Mesenchymal stem cell (in vitro differentiated cells and primary cell): ENCODE data around the gene TLR8.

Experiments
- DNase-seq: peaks from one replicate; pipeline ENCODE4 v3.0.0-alpha.2; 2013
- H2AFZ ChIP-seq: one replicate; pipeline ENCODE4 v1.6.1; 2013; ENCODE audit warnings: low read depth, mild to moderate bottlenecking, control low read depth, inconsistent platforms, low read length, moderate library complexity
- H2AK5ac ChIP-seq: 2 replicates; pipeline ENCODE4 v1.6.1; 2013; ENCODE audit warnings: low read length, moderate library complexity, mild to moderate bottlenecking, inconsistent platforms; ENCODE audit not compliant: severe bottlenecking
- H2BK120ac ChIP-seq: one replicate; pipeline ENCODE4 v1.6.1; 2013; ENCODE audit warnings: low read depth, mild to moderate bottlenecking, inconsistent platforms, low read length, moderate library complexity
- H2BK12ac ChIP-seq, 2 experiments: one replicate each; pipeline ENCODE4 v1.6.1; 2013; ENCODE audit warnings: inconsistent platforms in 2 of 2, low read length in 2 of 2, mild to moderate bottlenecking in 2 of 2, moderate library complexity in 2 of 2, control low read depth in 1 of 2
- H2BK15ac ChIP-seq: one replicate; pipeline ENCODE4 v1.6.1; 2013; ENCODE audit warnings: mild to moderate bottlenecking, low read depth, inconsistent platforms; ENCODE audit not compliant: poor library complexity, severe bottlenecking
- H2BK5ac ChIP-seq: 2 replicates; pipeline ENCODE4 v1.6.1; 2013; ENCODE audit warnings: low read depth, mild to moderate bottlenecking, low read length, control low read depth, inconsistent platforms; ENCODE audit not compliant: poor library complexity, severe bottlenecking
- H3K14ac ChIP-seq, 2 experiments: one replicate each; pipeline ENCODE4 v1.6.1; 2013; ENCODE audit warnings: inconsistent platforms in 2 of 2, low read length in 2 of 2, control low read depth in 1 of 2, mild to moderate bottlenecking in 1 of 2, moderate library complexity in 1 of 2
- H3K18ac ChIP-seq, 2 experiments: one replicate each; pipeline ENCODE4 v1.6.1; 2013; ENCODE audit warnings: inconsistent platforms in 2 of 2, low read length in 2 of 2, control low read depth in 1 of 2, low read depth in 1 of 2, mild to moderate bottlenecking in 1 of 2
- H3K23ac ChIP-seq, 2 experiments: one replicate each; pipeline ENCODE4 v1.6.1; 2013; ENCODE audit warnings: inconsistent platforms in 2 of 2, low read length in 2 of 2, mild to moderate bottlenecking in 2 of 2, moderate library complexity in 2 of 2, control low read depth in 1 of 2
- H3K27ac ChIP-seq: 2 replicates; pipeline ENCODE4 v1.5.1; 2013; ENCODE audit warnings: mild to moderate bottlenecking, moderate library complexity, low read length, control low read depth, inconsistent platforms; ENCODE audit not compliant: poor library complexity, severe bottlenecking
- H3K27me3 ChIP-seq, 2 experiments: 2 replicates each; pipeline versions ENCODE4 v1.6.1 to v1.7.0; 2013; ENCODE audit warnings: low read length in 2 of 2, mild to moderate bottlenecking in 2 of 2, moderate library complexity in 2 of 2, control low read depth in 1 of 2, inconsistent platforms in 1 of 2; ENCODE audit not compliant: control insufficient read depth in 1 of 2, insufficient read depth in 1 of 2
- H3K36me3 ChIP-seq, 2 experiments: 2 replicates each; pipeline versions ENCODE4 v1.6.1 to v1.7.0; 2013; ENCODE audit warnings: low read length in 2 of 2, control low read depth in 1 of 2, inconsistent platforms in 1 of 2, low read depth in 1 of 2, mild to moderate bottlenecking in 1 of 2; ENCODE audit not compliant: insufficient read depth in 2 of 2, control insufficient read depth in 1 of 2
- H3K4ac ChIP-seq, 2 experiments: one replicate each; pipeline ENCODE4 v1.6.1; 2013; ENCODE audit warnings: inconsistent platforms in 2 of 2, low read length in 2 of 2, mild to moderate bottlenecking in 2 of 2, moderate library complexity in 2 of 2, control low read depth in 1 of 2, low read depth in 1 of 2
- H3K4me1 ChIP-seq: 2 replicates; pipeline ENCODE4 v1.6.1; 2013; ENCODE audit warnings: low read depth, low read length, control low read depth; ENCODE audit not compliant: control insufficient read depth, insufficient read depth
- H3K4me2 ChIP-seq: 2 replicates; pipeline ENCODE4 v1.6.1; 2013; ENCODE audit warnings: low read length, mild to moderate bottlenecking, inconsistent platforms; ENCODE audit not compliant: poor library complexity, severe bottlenecking
- H3K4me3 ChIP-seq, 2 experiments: 2 replicates each; pipeline versions ENCODE4 v1.5.1 to v1.7.0; 2013; ENCODE audit warnings: low read length in 2 of 2, mild to moderate bottlenecking in 2 of 2, control low read depth in 1 of 2, low read depth in 1 of 2; ENCODE audit not compliant: insufficient read depth in 1 of 2
- H3K79me1 ChIP-seq: replicated peaks from 2 replicates; pipeline ENCODE4 v1.6.1; 2013; ENCODE audit warnings: mild to moderate bottlenecking, control low read depth, low read length, inconsistent platforms; ENCODE audit not compliant: poor library complexity, severe bottlenecking
- H3K9ac ChIP-seq: 2 replicates; pipeline ENCODE4 v1.7.0; 2013; ENCODE audit warnings: mild to moderate bottlenecking, low read length, moderate library complexity
- H3K9me3 ChIP-seq: 2 replicates; pipeline ENCODE4 v1.7.0; 2013; ENCODE audit warnings: mild to moderate bottlenecking, low read length; ENCODE audit not compliant: control insufficient read depth
- H4K8ac ChIP-seq: one replicate; pipeline ENCODE4 v1.6.1; 2013; ENCODE audit warnings: inconsistent platforms, mild to moderate bottlenecking, low read length, moderate library complexity
- H4K91ac ChIP-seq: one replicate; pipeline ENCODE4 v1.6.1; 2013; ENCODE audit warnings: mild to moderate bottlenecking, low read length, inconsistent platforms
- WGBS: methylation state at CpG from one replicate; pipeline ENCODE4 v1.1.7; 2013; ENCODE audit warnings: mixed read lengths; 5-methylcytosine and 5-hydroxymethylcytosine counted together

TLR8 gene

GRCh38 chrX:12891171-12891570, 15.2 kb upstream of the TLR8 start:
- Histone ChIP-seq H3K36me3 (no peaks in the 10 kb centered on the region), H4K8ac (no peak overlapping the region), H3K4me1 (no peaks in the 10 kb centered on the region), H3K27ac (no peak overlapping the region), H3K27me3 (peaks cover 0 to 30% of the 10 kb centered on the region in 2 experiments), H3K23ac (no peak overlapping the region), H3K4me3 (no peak overlapping the region), H4K91ac (no peak overlapping the region), H3K18ac (no peak overlapping the region), H3K4ac (no peak overlapping the region), H2BK5ac (no peak overlapping the region), H3K79me1 (no peaks in the 10 kb centered on the region), H3K4me2 (no peak overlapping the region), H3K9ac (no peak overlapping the region), H2BK15ac (no peak overlapping the region), H2BK120ac (no peak overlapping the region), H3K14ac (no peak overlapping the region), H2AK5ac (no peak overlapping the region), H2BK12ac (no peak overlapping the region), H3K9me3 (peaks cover 4% of the 10 kb centered on the region), H2AFZ (no peak overlapping the region)
- 77% methylated on average over 3 of the region's 4 CpGs for WGBS
- no peak for DNase-seq

- no peak for DNase-seq
- Histone ChIP-seq H3K27ac (no peak overlapping the region), H3K4me1 (no peaks in the 10 kb centered on the region), H2BK120ac (no peak overlapping the region), H3K18ac (no peak overlapping the region), H2BK15ac (no peak overlapping the region), H3K14ac (no peak overlapping the region), H2BK5ac (no peak overlapping the region), H3K36me3 (no peaks in the 10 kb centered on the region), H3K4ac (no peak overlapping the region), H3K23ac (no peak overlapping the region), H3K27me3 (peaks cover 0 to 32% of the 10 kb centered on the region in 2 experiments), H3K4me2 (no peak overlapping the region), H4K8ac (no peak overlapping the region), H2AK5ac (no peak overlapping the region), H3K79me1 (no peaks in the 10 kb centered on the region), H2BK12ac (no peak overlapping the region), H2AFZ (no peak overlapping the region), H3K9me3 (peaks cover 4% of the 10 kb centered on the region), H3K9ac (no peak overlapping the region), H3K4me3 (no peak overlapping the region), H4K91ac (no peak overlapping the region)
- WGBS: no CpG with 5 or more reads among the region's 2 CpGs
Measured at GRCh38 chrX:12891915-12892506, 14.4 kb upstream of the TLR8 start.

- H3K4me2 ChIP-seq: no peak overlapping the region
- no peak overlapping the region for H3K4ac ChIP-seq
- H2BK15ac ChIP-seq: no peak overlapping the region
- no peak overlapping the region for H3K4me3 ChIP-seq
- H2BK12ac ChIP-seq: no peak overlapping the region
- H3K9ac ChIP-seq: no peak overlapping the region
- no peak overlapping the region for H2BK5ac ChIP-seq
- no peak overlapping the region for H2AFZ ChIP-seq
- no peaks in the 10 kb centered on the region for H3K36me3 ChIP-seq
- H3K9me3 ChIP-seq: peaks cover 4% of the 10 kb centered on the region
- H4K8ac ChIP-seq: no peak overlapping the region
- H3K27me3 ChIP-seq: peaks cover 0 to 25% of the 10 kb centered on the region in 2 experiments
- no peak overlapping the region for H3K23ac ChIP-seq
- 91% methylated on average over 2 of the region's 2 CpGs for WGBS
- H2AK5ac ChIP-seq: no peak overlapping the region
- no peak overlapping the region for H4K91ac ChIP-seq
- H3K4me1 ChIP-seq: no peaks in the 10 kb centered on the region
- no peak overlapping the region for H2BK120ac ChIP-seq
- no peak for DNase-seq
- no peaks in the 10 kb centered on the region for H3K79me1 ChIP-seq
- no peak overlapping the region for H3K27ac ChIP-seq
- H3K18ac ChIP-seq: no peak overlapping the region
- no peak overlapping the region for H3K14ac ChIP-seq
Measured at GRCh38 chrX:12892716-12893115, 13.7 kb upstream of the TLR8 start.

GRCh38 chrX:12894074-12895030, 12.1 kb upstream of the TLR8 start:
- H3K4me2 ChIP-seq: no peak overlapping the region
- no peak overlapping the region for H2AFZ ChIP-seq
- H3K79me1 ChIP-seq: no peaks in the 10 kb centered on the region
- peak; percentile 24 for DNase-seq
- H2AK5ac ChIP-seq: no peak overlapping the region
- H3K4me3 ChIP-seq: no peak overlapping the region
- 87% methylated on average over 2 of the region's 12 CpGs for WGBS
- no peak overlapping the region for H3K27ac ChIP-seq
- H3K9me3 ChIP-seq: peaks cover 4% of the 10 kb centered on the region
- no peak overlapping the region for H2BK120ac ChIP-seq
- no peak overlapping the region for H3K14ac ChIP-seq
- no peak overlapping the region for H3K18ac ChIP-seq
- H2BK15ac ChIP-seq: no peak overlapping the region
- H3K9ac ChIP-seq: no peak overlapping the region
- peaks cover 0 to 16% of the 10 kb centered on the region in 2 experiments for H3K27me3 ChIP-seq
- H3K4me1 ChIP-seq: no peaks in the 10 kb centered on the region
- H2BK12ac ChIP-seq: no peak overlapping the region
- no peak overlapping the region for H3K4ac ChIP-seq
- H4K8ac ChIP-seq: no peak overlapping the region
- H3K36me3 ChIP-seq: no peaks in the 10 kb centered on the region
- H4K91ac ChIP-seq: no peak overlapping the region
- H2BK5ac ChIP-seq: no peak overlapping the region
- H3K23ac ChIP-seq: no peak overlapping the region
